Neural cell (in vitro differentiated cells): Measurements from ENCODE around the gene SMIM38.

ENCODE experiments used
- POLR2AphosphoS5 ChIP-seq: IDR thresholded peaks from 2 replicates; pipeline ENCODE4 v1.6.1; 2012
- TAF1 ChIP-seq: IDR thresholded peaks from 2 replicates; pipeline ENCODE4 v1.6.1; 2012; ENCODE audit warnings: low read depth
- TF ChIP-seq, protein P1 (sequence below): fragments of 450-650 bp; IDR thresholded peaks from 2 replicates; pipeline ENCODE4 v1.5.1; 2014; ENCODE audit warnings: antibody characterized with exemption, mild to moderate bottlenecking, moderate library complexity; ENCODE audit not compliant: poor library complexity, severe bottlenecking

DNA sequence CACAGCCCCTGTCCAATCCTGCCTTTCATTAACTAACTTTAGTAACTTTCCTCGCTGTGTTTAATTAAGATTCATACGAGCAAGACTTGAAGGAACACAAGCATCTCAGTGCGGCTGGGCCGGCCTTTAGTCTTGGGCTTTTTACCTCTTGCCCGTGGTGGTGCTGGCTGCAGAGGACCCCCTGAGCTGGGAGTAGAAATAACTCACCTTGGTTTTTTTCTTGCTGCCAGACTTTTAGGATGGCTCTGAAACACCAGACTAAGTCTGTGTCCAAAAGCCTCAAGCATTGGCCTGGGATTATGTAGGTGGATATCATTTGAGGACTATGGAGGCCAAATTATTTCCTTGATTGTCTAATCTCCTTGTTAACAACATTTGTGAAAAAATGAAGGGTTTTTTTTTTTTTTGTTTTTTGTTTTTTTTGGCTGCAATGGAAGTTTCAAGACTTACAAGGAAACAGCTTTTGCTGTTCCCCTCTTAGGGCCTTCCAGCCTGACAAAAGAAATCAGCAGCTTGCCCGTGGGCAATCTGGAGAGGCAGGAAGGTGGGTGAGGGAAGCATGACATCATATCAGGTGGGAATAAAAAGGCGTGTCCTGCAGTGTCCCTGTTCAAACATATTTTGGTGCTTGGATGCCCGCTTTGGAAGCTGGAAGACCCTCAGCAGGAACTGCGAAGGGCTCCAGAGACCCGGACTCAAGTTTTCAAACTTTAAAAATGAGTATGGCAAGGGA, 44.0 kb downstream of the SMIM38 start:
- TF ChIP-seq TAF1, result no peak
- TF ChIP-seq POLR2AphosphoS5, result no peak
- TF ChIP-seq, protein P1, sequence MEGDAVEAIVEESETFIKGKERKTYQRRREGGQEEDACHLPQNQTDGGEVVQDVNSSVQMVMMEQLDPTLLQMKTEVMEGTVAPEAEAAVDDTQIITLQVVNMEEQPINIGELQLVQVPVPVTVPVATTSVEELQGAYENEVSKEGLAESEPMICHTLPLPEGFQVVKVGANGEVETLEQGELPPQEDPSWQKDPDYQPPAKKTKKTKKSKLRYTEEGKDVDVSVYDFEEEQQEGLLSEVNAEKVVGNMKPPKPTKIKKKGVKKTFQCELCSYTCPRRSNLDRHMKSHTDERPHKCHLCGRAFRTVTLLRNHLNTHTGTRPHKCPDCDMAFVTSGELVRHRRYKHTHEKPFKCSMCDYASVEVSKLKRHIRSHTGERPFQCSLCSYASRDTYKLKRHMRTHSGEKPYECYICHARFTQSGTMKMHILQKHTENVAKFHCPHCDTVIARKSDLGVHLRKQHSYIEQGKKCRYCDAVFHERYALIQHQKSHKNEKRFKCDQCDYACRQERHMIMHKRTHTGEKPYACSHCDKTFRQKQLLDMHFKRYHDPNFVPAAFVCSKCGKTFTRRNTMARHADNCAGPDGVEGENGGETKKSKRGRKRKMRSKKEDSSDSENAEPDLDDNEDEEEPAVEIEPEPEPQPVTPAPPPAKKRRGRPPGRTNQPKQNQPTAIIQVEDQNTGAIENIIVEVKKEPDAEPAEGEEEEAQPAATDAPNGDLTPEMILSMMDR, result no peak
